H54 (cell line): Measurements from ENCODE around the gene MACROD2.
"Not testable (repeated sequence)": the region's sequence is repeated elsewhere in the genome, so short reads cannot be mapped to it uniquely, and the experiment has no call there.

Experiments
- DNase-seq: peaks from one replicate; pipeline ENCODE4 v3.0.0; 2011; ENCODE audit warnings: low spot score, mixed read lengths; ENCODE audit not compliant: insufficient read length
- FAIRE-seq: peaks from 3 replicates; lab custom pipeline; 2011; peaks lifted over from hg19 to GRCh38; lab: Jason Lieb, UNC
- POLR2A ChIP-seq: IDR thresholded peaks from 2 replicates; pipeline ENCODE4 v1.6.1; 2011; ENCODE audit warnings: low read depth, mild to moderate bottlenecking, low read length

MACROD2 gene

GRCh38 chr20:15784020-15784419 is 1788.7 kb downstream of the MACROD2 start:
- FAIRE-seq: no peak
- TF ChIP-seq POLR2A: no peak
- no peak for DNase-seq

DNA sequence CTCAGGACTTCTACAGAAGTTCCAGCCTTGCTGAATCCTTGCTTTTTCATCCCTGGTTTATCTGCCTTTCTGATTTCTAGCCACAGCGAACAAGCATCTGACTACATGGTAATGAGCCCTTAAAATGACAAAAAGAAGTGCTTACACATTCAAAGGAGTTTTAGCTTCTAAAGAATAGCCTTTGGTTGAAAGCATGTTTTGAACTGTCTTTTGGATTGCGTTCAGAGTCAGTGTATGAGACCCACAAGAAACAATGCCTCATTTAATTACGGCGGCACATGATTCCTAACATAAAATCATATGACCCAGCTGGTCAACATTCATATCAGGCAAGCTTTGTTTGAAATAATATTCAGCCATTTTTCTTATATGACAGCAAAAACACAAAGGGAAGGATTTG is 1793.8 kb downstream of the MACROD2 start:
- FAIRE-seq (no peak), DNase-seq (no peak)
- TF ChIP-seq POLR2A: no peak

DNA sequence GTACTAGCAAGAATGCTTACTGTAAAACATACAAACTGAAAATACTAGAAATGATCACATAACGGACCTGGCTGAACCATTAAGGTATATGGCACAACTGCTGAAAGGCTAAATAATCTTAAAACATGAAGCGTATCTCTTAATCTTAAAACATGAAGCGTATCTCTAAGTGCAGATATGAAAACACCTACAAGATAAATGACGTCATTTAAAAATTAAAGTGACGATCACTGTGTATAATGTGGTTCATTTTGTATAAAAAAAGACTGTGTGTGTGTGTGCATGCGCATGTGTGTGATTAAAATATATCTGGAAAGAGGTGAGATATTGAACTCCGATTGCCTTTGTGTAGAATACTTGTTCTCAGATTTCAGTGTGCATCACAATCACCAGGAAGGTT is 1797.5 kb downstream of the MACROD2 start:
- FAIRE-seq (no peak), DNase-seq (no peak)
- TF ChIP-seq POLR2A: no peak

GRCh38 chr20:15794409-15794808 is 1799.1 kb downstream of the MACROD2 start:
- FAIRE-seq (no peak), DNase-seq (no peak)
- no peak for TF ChIP-seq POLR2A

DNA sequence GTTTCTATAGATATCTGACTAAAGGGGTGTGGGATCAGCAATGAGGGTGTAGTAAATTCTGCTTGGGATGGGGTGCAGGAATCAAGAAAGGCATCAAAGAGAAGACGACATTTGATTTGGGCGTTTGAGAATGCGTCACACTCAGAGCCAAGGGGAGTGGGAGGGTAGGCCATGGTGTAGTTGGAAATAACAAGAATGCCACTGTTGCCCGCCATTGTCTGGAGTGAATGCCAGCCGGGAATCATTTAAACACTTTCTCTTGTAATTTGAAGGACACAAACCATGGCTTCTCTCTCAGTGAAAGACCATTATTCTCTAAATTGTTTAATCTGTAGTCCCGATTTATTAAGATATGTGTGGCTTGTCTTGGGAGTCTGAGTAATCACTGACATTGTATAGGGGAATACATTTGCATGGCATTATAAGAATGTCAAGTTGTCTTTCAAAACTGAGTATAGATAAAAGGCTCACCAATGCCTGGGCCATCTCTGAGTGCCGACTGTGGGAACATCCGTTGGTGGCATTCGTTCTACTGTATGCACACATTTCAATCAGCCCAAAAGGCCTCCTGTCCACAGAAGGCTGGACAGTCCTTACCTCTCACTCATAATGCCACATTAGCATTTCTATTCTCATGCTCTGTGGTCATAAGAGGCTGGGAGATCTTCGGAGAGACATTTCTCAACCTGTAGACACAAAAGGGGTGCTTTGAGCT is 1800.1 kb downstream of the MACROD2 start:
- TF ChIP-seq POLR2A: no peak
- no peak for DNase-seq
- no peak for FAIRE-seq

DNA sequence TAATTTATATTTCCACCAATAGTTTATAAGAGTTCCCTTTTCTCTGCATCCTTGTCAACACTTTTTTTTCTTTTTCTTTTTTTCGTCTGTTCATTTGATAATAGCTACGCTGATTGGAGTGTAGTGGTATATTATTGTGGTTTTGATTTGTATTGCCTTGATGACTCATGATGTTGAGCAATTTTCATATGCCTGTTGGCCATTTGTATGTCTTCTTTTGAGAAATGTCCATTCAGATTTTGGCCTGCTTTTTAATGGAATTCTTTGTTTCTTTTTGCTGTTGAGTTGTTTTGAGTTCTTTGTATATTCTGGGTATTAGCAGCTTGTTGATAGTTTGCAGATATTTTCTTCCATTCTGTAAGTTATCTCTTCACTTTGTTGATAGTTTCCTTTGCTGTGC is 1804.6 kb downstream of the MACROD2 start:
- DNase-seq (no peak), FAIRE-seq (no peak)
- no peak for TF ChIP-seq POLR2A

DNA sequence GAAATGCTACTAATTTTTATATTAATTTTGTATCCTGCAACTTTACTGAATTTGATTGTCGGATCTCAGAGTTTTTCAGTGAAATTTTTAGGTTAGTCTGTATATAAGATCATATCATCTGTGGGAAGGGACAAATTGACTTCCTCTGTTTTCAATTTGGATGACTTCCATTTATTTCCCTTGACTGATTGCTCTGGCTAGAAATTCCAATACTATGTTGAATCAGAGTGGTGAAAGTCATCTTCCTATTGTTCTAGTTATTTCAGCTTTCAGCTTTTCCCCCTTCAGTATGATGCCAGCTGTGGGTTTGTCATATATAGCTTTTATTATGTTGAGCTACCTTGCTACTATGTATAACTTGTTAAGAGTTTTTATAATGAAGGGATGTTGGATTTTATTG is 1806.7 kb downstream of the MACROD2 start:
- no peak for TF ChIP-seq POLR2A

GRCh38 chr20:15805154-15805553 is 1809.8 kb downstream of the MACROD2 start:
- FAIRE-seq (no peak), DNase-seq (no peak)
- no peak for TF ChIP-seq POLR2A

More for the DNA sequence above, 1806.7 kb downstream of the MACROD2 start:
- FAIRE-seq (no peak), DNase-seq (no peak)

GRCh38 chr20:15806105-15806504 is 1810.8 kb downstream of the MACROD2 start:
- DNase-seq (no peak), FAIRE-seq (no peak)
- TF ChIP-seq POLR2A: no peak

DNA sequence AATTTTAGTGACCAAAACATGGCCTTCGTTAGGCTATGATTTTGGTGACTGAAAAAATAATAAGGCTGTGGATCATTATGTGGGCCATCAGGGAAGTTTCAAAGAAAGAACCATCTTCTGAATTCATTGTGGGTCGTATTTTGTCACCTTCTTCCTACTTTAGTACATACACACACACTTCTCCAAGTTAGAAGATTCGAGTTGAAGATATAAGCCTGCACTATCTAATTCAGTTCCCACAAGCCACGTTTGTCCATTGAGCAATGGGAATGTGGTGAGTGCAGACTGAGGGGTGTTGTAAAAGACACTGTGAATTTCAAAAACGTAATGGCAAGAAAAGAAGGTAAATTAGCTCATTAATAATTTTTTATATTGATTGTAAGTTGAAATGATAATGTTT is 1812.0 kb downstream of the MACROD2 start:
- DNase-seq (no peak), FAIRE-seq (no peak)
- TF ChIP-seq POLR2A: no peak

DNA sequence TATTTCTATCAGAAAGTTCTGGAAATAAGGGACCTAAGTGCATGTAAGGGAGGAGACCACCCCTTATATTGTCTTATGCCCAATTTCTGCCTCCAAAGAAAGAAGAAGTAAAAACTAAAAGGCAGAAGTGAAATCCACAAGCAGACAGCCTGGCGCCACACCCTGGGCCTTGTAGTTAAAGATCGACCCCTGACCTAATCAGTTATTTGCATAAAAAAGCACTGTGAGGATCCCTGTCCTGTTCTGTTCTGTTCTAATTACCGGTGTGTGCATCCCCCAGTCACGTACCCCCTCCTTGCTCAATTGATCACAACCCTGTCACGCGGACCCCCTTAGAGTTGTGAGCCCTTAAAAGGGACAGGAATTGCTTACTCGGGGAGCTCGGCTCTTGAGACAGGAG is 1812.5 kb downstream of the MACROD2 start:
- FAIRE-seq: not testable (repeated sequence)

DNA sequence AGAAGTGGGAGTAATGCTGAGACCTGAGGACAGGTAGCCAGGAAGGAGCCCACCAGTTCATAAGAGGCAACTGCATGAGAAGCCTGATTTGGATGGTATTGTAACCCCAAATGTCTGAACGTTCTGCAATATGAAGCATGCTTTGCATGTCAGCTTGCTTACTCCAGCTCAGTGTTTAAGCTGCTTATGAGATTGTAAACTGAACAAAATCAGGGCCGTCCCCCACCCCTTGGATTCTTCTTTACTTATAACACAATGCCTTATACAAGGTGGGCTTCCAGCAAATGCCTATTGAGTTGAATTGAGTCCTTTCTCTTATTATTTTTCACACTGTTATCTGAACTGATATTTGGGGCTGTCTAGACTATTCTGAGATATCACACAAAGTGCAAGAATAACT is 1816.6 kb downstream of the MACROD2 start:
- FAIRE-seq: no peak
- DNase-seq: no peak
- no peak for TF ChIP-seq POLR2A

More for the DNA sequence above, 1812.5 kb downstream of the MACROD2 start:
- not testable (repeated sequence) for DNase-seq

DNA sequence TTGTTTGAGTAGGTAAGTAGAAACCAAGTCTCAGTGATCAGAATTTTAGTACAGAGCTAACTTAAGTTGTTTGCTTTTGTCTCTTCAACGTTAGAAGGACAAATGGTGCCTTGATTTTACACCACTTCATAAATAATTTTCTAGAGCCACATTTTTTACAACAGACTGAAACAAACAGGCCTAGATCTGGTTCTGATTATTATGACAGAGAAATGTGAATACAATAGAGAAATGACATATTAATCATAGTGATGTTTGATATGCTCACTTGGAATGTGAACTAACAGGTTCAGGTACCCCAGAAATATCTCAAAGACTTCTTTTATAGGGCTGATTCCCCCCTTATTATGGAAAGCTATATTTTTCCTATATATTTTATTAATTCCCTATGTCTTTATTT is 1817.4 kb downstream of the MACROD2 start:
- FAIRE-seq (no peak), DNase-seq (no peak)
- TF ChIP-seq POLR2A: no peak

GRCh38 chr20:15814360-15814759 is 1819.0 kb downstream of the MACROD2 start:
- DNase-seq (no peak), FAIRE-seq (no peak)
- no peak for TF ChIP-seq POLR2A

DNA sequence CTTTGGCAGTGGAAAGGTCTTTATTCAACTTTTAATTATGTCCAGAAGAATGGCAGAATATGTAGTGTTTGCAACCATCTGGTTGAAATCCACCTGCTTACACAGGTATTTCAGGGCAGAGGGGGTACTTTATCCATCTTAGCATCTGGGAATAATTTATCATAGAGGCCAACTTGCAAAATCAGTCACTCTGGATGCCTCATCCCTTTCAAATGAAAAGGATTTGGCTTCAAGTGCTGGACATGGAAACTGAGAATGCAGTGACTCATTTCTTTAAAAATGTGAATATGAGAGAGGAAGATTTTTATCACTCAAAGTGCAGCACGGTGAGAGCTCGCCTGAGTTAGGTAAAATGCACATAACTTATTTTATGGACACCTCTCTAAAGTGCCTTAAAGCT is 1819.6 kb downstream of the MACROD2 start:
- no peak for TF ChIP-seq POLR2A
- no peak for DNase-seq
- no peak for FAIRE-seq
